ENCODE measurements around the gene MBIP. TPM values are rescaled to one million over a fixed set of nuclear protein-coding genes. Genes with fewer than 3 reads are reported as not detected.

MBIP gene
- total RNA-seq, 6 experiments from 2014 or later: 8.2 to 13.4 (median 10.3) TPM

DNA sequence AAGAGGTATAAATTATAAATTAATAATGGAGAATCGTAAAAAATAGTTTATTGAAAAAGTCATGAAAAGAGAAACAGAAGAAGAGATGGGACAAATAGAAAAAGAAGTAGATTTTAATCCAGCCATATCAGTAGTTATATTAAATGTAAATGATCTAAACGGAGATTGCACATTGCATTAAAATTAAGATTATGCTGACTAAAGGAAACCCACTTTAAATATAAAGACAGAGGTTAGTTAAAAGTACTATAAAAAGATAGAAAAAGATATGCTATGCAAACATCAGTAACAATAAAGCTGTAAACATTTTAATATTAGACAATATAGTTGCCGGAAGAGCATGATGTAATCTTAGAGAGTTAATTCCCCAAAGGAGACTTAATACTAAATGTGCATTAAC, 5.4 kb upstream of the MBIP start:
- Histone ChIP-seq H3K9me3 (no peaks in the 10 kb centered on the region), H3K27ac (no peak overlapping the region), H3K4me1 (no peaks in the 10 kb centered on the region), H3K27me3 (no peaks in the 10 kb centered on the region), H3K36me3 (no peaks in the 10 kb centered on the region), H3K4me3 (no peak overlapping the region)
- TF ChIP-seq CTCF (IDR thresholded peaks at IDR 0.05) (no peak), POLR2A (IDR thresholded peaks at IDR 0.05) (no peak)
- DNase-seq (no peak), ATAC-seq (no peak)
- 60% methylated on average over 3 of the region's 3 CpGs for WGBS (ENCODE audit: insufficient coverage, low coverage, low lambda C conversion rate, missing lambda C conversion rate)
- intact Hi-C loops (cut with DNase I): no loop called here

GRCh38 chr14:36324897-36325296, 4.5 kb upstream of the MBIP start:
- no peak overlapping the region for H3K4me3 ChIP-seq
- H3K4me1 ChIP-seq: no peaks in the 10 kb centered on the region
- ATAC-seq (no peak), DNase-seq (no peak)
- 75% methylated on average over 3 of the region's 3 CpGs for WGBS (ENCODE audit: insufficient coverage, low coverage, low lambda C conversion rate, missing lambda C conversion rate)
- no peaks in the 10 kb centered on the region for H3K36me3 ChIP-seq
- H3K27me3 ChIP-seq: no peaks in the 10 kb centered on the region
- no peak overlapping the region for H3K27ac ChIP-seq
- no peaks in the 10 kb centered on the region for H3K9me3 ChIP-seq
- no peak for TF ChIP-seq POLR2A (IDR thresholded peaks at IDR 0.05)
- TF ChIP-seq CTCF (IDR thresholded peaks at IDR 0.05): no peak
- intact Hi-C loops (cut with DNase I): no loop called here

DNA sequence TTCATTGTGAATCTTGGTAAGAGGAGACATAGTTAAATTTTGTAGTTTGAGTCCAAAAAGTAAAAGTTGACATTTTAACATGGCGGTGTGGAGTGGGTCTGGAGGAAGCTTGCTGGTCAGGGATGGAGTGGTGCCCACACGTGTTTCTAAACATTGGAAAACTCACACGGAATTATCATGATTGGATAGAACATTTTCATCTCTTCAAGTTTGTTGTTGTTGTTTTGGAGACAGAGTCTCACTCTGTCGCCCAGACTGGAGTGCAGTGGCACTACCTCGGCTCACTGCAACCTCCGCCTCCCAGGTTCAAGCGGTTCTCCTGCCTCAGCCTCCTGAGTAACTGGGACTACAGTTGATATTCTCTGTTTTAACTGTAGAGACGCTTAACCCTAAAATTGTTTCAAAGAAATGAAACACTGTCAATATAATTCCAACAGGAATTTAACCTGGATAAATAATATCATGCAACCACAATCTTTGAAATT, 502 bp upstream of the MBIP start:
- ATAC-seq: peak in 1 of 4 donors; percentile 11
- Histone ChIP-seq H3K4me3 (peak overlapping the region; percentile 82 to 87 (median 83)), H3K27me3 (no peaks in the 10 kb centered on the region), H3K4me1 (peaks cover 0 to 9% (median 4%) of the 10 kb centered on the region in 4 donors), H3K27ac (peak overlapping the region in 1 of 3 donors; percentile 78), H3K36me3 (no peaks in the 10 kb centered on the region), H3K9me3 (no peaks in the 10 kb centered on the region)
- intact Hi-C loops (cut with DNase I): no loop called here
- DNase-seq: no peak
- 59% methylated on average over 6 of the region's 8 CpGs for WGBS (ENCODE audit: insufficient coverage, low coverage, low lambda C conversion rate, missing lambda C conversion rate)
- no peak for TF ChIP-seq CTCF (IDR thresholded peaks at IDR 0.05)
- TF ChIP-seq POLR2A (IDR thresholded peaks at IDR 0.05): no peak

DNA sequence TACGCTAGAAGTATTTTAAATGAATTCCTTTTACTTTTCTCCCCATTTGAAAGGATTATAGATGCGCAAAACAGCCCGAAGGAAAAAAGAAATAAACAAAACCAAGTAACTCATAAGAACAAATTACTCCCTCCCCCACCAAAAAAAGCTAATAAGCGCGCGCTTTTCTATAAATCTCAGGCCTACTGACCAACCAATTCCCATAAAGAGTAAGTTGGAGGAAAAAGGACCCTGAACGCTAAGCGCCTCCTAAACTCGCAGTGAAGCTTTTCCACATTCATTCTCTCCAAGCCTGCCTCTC, 588 bp downstream of the MBIP start:
- intact Hi-C loops (cut with DNase I): no loop called here
- Histone ChIP-seq H3K36me3 (no peaks in the 10 kb centered on the region), H3K4me1 (peaks cover 0 to 9% (median 4%) of the 10 kb centered on the region in 4 donors), H3K27me3 (no peaks in the 10 kb centered on the region), H3K27ac (peak overlapping the region; percentile 76 to 89 (median 78)), H3K9me3 (no peaks in the 10 kb centered on the region), H3K4me3 (peak overlapping the region; percentile 82 to 87 (median 83))
- TF ChIP-seq POLR2A (IDR thresholded peaks at IDR 0.05): no peak
- no peak for TF ChIP-seq CTCF (IDR thresholded peaks at IDR 0.05)
- WGBS (ENCODE audit: insufficient coverage, low coverage, low lambda C conversion rate, missing lambda C conversion rate): 1% methylated on average over 9 of the region's 9 CpGs
- no peak for DNase-seq
- ATAC-seq: no peak

GRCh38 chr14:36317650-36318049, 2.8 kb downstream of the MBIP start:
- no peak for DNase-seq
- no peak for ATAC-seq
- H3K36me3 ChIP-seq: no peaks in the 10 kb centered on the region
- TF ChIP-seq POLR2A (IDR thresholded peaks at IDR 0.05) (no peak), CTCF (IDR thresholded peaks at IDR 0.05) (no peak)
- no peaks in the 10 kb centered on the region for H3K9me3 ChIP-seq
- H3K27ac ChIP-seq: no peak overlapping the region
- WGBS (ENCODE audit: insufficient coverage, low coverage, low lambda C conversion rate, missing lambda C conversion rate): 73% methylated on average over 2 of the region's 2 CpGs
- H3K4me1 ChIP-seq: peaks cover 0 to 9% (median 4%) of the 10 kb centered on the region in 4 donors
- H3K4me3 ChIP-seq: no peak overlapping the region
- no peaks in the 10 kb centered on the region for H3K27me3 ChIP-seq
- intact Hi-C loops (cut with DNase I): no loop called here

All from right lobe of liver (tissue), 6 donors.